KOPT-K1 (cell line): ENCODE measurements around the gene PTX4.

Experiments
- H3K27ac ChIP-seq: fragments of 200-600 bp; sonication (generic); 2 replicates; pipeline ENCODE4 v1.5.1; 2016; ENCODE audit warnings: antibody characterized with exemption, mild to moderate bottlenecking, low read depth, low read length; ENCODE audit not compliant: poor library complexity, severe bottlenecking
- H3K36me3 ChIP-seq: fragments of 200-600 bp; sonication (generic); 2 replicates; pipeline ENCODE4 v1.5.1; 2017; ENCODE audit warnings: antibody characterized with exemption, mild to moderate bottlenecking, low read length, moderate library complexity; ENCODE audit not compliant: insufficient read depth
- H3K9me3 ChIP-seq: fragments of 200-600 bp; sonication (generic); 2 replicates; pipeline ENCODE4 v1.5.1; 2017; ENCODE audit warnings: antibody characterized with exemption, low read length, mild to moderate bottlenecking; ENCODE audit not compliant: insufficient read depth, poor library complexity, severe bottlenecking

Gene PTX4

GRCh38 chr16:1527836-1528811 lies 39.4 kb upstream of the PTX4 start:
- no peak overlapping the region for H3K27ac ChIP-seq
- H3K36me3 ChIP-seq = no peaks in the 10 kb centered on the region
- no peaks in the 10 kb centered on the region for H3K9me3 ChIP-seq

- Histone ChIP-seq H3K9me3 (no peaks in the 10 kb centered on the region), H3K27ac (peak overlapping the region; percentile 34), H3K36me3 (no peaks in the 10 kb centered on the region)
Measured at GRCh38 chr16:1526608-1527555, 38.1 kb upstream of the PTX4 start.

GRCh38 chr16:1525871-1526607 lies 37.3 kb upstream of the PTX4 start:
- H3K27ac ChIP-seq = no peak overlapping the region
- H3K9me3 ChIP-seq = no peaks in the 10 kb centered on the region
- no peaks in the 10 kb centered on the region for H3K36me3 ChIP-seq

- H3K27ac ChIP-seq = no peak overlapping the region
- no peaks in the 10 kb centered on the region for H3K9me3 ChIP-seq
- H3K36me3 ChIP-seq = no peaks in the 10 kb centered on the region
Measured at GRCh38 chr16:1524366-1524765, 35.6 kb upstream of the PTX4 start.

GRCh38 chr16:1523581-1524245 lies 35.0 kb upstream of the PTX4 start:
- Histone ChIP-seq H3K9me3 (no peaks in the 10 kb centered on the region), H3K36me3 (no peaks in the 10 kb centered on the region), H3K27ac (no peak overlapping the region)

GRCh38 chr16:1520461-1520860 lies 31.7 kb upstream of the PTX4 start:
- H3K27ac ChIP-seq = no peak overlapping the region
- no peaks in the 10 kb centered on the region for H3K9me3 ChIP-seq
- no peaks in the 10 kb centered on the region for H3K36me3 ChIP-seq

- Histone ChIP-seq H3K36me3 (no peaks in the 10 kb centered on the region), H3K27ac (no peak overlapping the region), H3K9me3 (no peaks in the 10 kb centered on the region)
Measured at GRCh38 chr16:1519831-1520230, 31.1 kb upstream of the PTX4 start.

- H3K27ac ChIP-seq = no peak overlapping the region
- no peaks in the 10 kb centered on the region for H3K36me3 ChIP-seq
- H3K9me3 ChIP-seq = peaks cover 5% of the 10 kb centered on the region
Measured at GRCh38 chr16:1518626-1519135, 29.9 kb upstream of the PTX4 start.

- peaks cover 5% of the 10 kb centered on the region for H3K9me3 ChIP-seq
- no peak overlapping the region for H3K27ac ChIP-seq
- peaks cover 31% of the 10 kb centered on the region; the same call in 1 of the 2 replicates for H3K36me3 ChIP-seq
Measured at GRCh38 chr16:1514507-1514906, 25.8 kb upstream of the PTX4 start.

- H3K9me3 ChIP-seq = peaks cover 5% of the 10 kb centered on the region
- no peak overlapping the region for H3K27ac ChIP-seq
- H3K36me3 ChIP-seq = peaks cover 47% of the 10 kb centered on the region; the same call in 1 of the 2 replicates
Measured at GRCh38 chr16:1512774-1513173, 24.0 kb upstream of the PTX4 start.

- Histone ChIP-seq H3K9me3 (peaks cover 5% of the 10 kb centered on the region), H3K27ac (no peak overlapping the region), H3K36me3 (peaks cover 55% of the 10 kb centered on the region; the same call in 1 of the 2 replicates)
Measured at GRCh38 chr16:1511662-1512569, 23.2 kb upstream of the PTX4 start.

- H3K36me3 ChIP-seq = peaks cover 64% of the 10 kb centered on the region; the same call in 1 of the 2 replicates
- no peak overlapping the region for H3K27ac ChIP-seq
- H3K9me3 ChIP-seq = peaks cover 5% of the 10 kb centered on the region
Measured at GRCh38 chr16:1510941-1511351, 22.2 kb upstream of the PTX4 start.

GRCh38 chr16:1510272-1510671 lies 21.5 kb upstream of the PTX4 start:
- Histone ChIP-seq H3K36me3 (peaks cover 67% of the 10 kb centered on the region; the same call in 1 of the 2 replicates), H3K27ac (no peak overlapping the region), H3K9me3 (peaks cover 5% of the 10 kb centered on the region)
